ENCODE results near the gene SRGAP1. TPM values are rescaled to one million over a fixed set of nuclear protein-coding genes. Genes with fewer than 3 reads are reported as not detected.

The SRGAP1 gene
- polyA plus RNA-seq (2013, experiment 1 of 2): 2.6 TPM
- 2.2 TPM for polyA plus RNA-seq (2013, experiment 2 of 2)

DNA sequence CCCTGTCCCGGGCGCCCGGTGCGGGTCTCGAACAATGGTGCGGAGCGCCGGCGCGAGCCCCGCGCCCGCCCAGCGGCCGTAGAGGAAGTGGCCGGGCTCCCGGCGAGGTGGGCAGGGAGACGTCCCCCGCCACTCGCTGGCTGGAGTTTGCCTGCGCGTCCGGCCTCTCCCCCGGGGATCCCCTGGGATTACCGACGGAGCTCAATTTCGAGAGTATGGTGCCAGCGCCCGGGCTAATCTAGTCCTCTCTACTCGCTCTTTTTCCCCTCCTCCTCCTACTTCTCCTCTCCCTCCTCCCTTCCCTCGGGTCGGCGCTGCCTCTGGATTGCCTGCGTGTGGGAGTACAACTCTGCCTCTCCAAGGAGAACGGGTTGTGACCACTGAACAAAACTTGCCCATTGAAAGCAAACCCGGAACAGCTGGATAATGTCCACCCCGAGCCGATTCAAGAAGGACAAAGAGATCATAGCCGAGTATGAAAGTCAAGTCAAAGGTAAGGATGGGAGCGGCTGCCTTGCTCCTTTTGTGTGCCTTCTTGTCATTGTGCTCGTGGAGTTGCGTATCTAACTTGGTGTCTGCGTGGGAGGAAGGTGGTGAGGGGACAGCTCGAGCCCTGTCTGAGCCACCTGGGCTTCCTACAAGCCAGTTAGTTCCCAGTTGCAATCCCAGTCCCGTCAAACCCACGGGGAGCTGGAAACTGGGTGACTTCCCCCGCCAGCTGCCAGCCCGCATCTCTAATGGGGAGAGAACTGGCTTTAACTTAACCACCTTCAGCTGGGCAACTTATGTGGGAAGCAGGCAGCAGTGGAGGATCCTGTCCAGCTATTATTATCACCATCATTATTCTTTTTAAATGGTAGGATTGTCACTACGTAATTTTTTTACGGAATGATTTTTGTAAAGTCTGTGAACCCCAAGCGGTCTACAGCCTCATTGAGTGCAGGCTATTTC is at the start of gene SRGAP1:
Gene SRGAP1 (plus strand): TSS at position 310 of the 951 bp plus-strand sequence. CDS start 117 bp downstream, at position 427.
- WGBS, 2 donors (ENCODE audit: extremely low coverage in 2 of 2, insufficient read length in 2 of 2, insufficient replicate concordance in 1 of 2): no CpG with 5 or more reads among the region's 52 CpGs
- no peak within 1 kb of the TSS for H4K8ac ChIP-seq (ENCODE audit: low read depth, low read length)
- no peak within 1 kb of the TSS for H3K4ac ChIP-seq (ENCODE audit: low read length)
- peak within 1 kb of the TSS; percentile 99 for H3K14ac ChIP-seq (ENCODE audit: low read length)
- H3K23ac ChIP-seq (ENCODE audit: low read depth, low read length, poor library complexity): peak within 1 kb of the TSS; percentile 86
- H2BK120ac ChIP-seq (ENCODE audit: low read depth, low read length): peak within 1 kb of the TSS; percentile 67
- DNase-seq (ENCODE audit: low spot score): peak; percentile 51
- peaks cover 2 to 6% of the 10 kb centered on the region in 2 donors for H3K4me1 ChIP-seq (ENCODE audit: control insufficient read depth in 2 of 2, insufficient read depth in 1 of 2, low read depth in 1 of 2, low read length in 2 of 2)
- H3K9me3 ChIP-seq (replicated peaks in 1 of 2; ENCODE audit: control insufficient read depth in 2 of 2, insufficient read depth in 1 of 2, low read depth in 1 of 2, low read length in 2 of 2): no peaks in the 10 kb centered on the region
- peak within 1 kb of the TSS; percentile 67 for H3K27ac ChIP-seq (replicated peaks; ENCODE audit: low read length)
- H3K4me2 ChIP-seq (ENCODE audit: insufficient read depth, low read length, poor library complexity, severe bottlenecking): peak within 1 kb of the TSS; percentile 71
- H3K27me3 ChIP-seq (ENCODE audit: control insufficient read depth in 3 of 3, insufficient read depth in 3 of 3, low read depth in 1 of 3, low read length in 3 of 3): no peaks in the 10 kb centered on the region
- H2BK5ac ChIP-seq (ENCODE audit: low read length): peak within 1 kb of the TSS; percentile 68
- H3K79me1 ChIP-seq (ENCODE audit: low read depth, low read length): no peaks in the 10 kb centered on the region
- H2BK15ac ChIP-seq (ENCODE audit: low read length): peak within 1 kb of the TSS; percentile 92
- H2AK5ac ChIP-seq (ENCODE audit: low read depth, low read length): no peak within 1 kb of the TSS
- H3K18ac ChIP-seq (ENCODE audit: low read length): peak within 1 kb of the TSS; percentile 100
- peak within 1 kb of the TSS; percentile 77 to 93 for H3K4me3 ChIP-seq (ENCODE audit: low read length in 2 of 2)
- H2AFZ ChIP-seq (ENCODE audit: low read length): peak within 1 kb of the TSS; percentile 99
- peak within 1 kb of the TSS; percentile 98 for H3K9ac ChIP-seq (ENCODE audit: low read depth, low read length, poor library complexity)
- no peak within 1 kb of the TSS for H4K91ac ChIP-seq (ENCODE audit: low read depth, low read length, poor library complexity)
- H3K36me3 ChIP-seq (replicated peaks in 1 of 2; ENCODE audit: control insufficient read depth in 2 of 2, insufficient read depth in 2 of 2, low read length in 2 of 2): no peaks in the 10 kb centered on the region
- H2BK12ac ChIP-seq (ENCODE audit: low read length): peak within 1 kb of the TSS; percentile 52

- H2BK12ac ChIP-seq (ENCODE audit: low read length): no peak overlapping the region
Observed at GRCh38 chr12:63795032-63795687, 49.3 kb upstream of the SRGAP1 start.

DNA sequence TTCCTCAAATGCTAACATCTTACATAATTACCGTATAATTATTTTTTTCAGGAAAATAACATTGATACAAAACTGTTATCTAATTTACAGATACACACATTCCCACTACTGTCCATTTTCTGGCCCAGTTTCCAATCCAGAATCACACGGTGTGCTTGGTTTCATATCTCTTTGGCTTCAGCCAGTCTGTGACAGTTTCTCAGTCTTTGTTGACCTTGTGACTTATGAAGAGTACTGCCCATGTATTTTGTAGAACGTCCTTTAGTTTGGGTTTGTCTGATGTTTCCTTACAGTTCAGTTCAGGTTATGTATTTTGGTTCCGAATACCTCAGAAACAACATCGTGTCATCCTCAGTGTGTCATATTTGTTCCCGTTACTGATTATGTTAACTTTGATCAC is 48.6 kb upstream of the SRGAP1 start:
- 100% methylated on average over 1 of the region's 6 CpGs; no CpG with 5 or more reads in 1 of the 2 donors for WGBS, 2 donors (ENCODE audit: extremely low coverage in 2 of 2, insufficient read length in 2 of 2, insufficient replicate concordance in 1 of 2)

More at GRCh38 chr12:63795032-63795687, 49.3 kb upstream of the SRGAP1 start:
- no peak overlapping the region for H3K4ac ChIP-seq (ENCODE audit: low read length)
- no peak for DNase-seq (ENCODE audit: low spot score)
- no peak overlapping the region for H4K91ac ChIP-seq (ENCODE audit: low read depth, low read length, poor library complexity)
- no peaks in the 10 kb centered on the region for H3K27me3 ChIP-seq (ENCODE audit: control insufficient read depth in 3 of 3, insufficient read depth in 3 of 3, low read depth in 1 of 3, low read length in 3 of 3)
- H3K79me1 ChIP-seq (ENCODE audit: low read depth, low read length): no peaks in the 10 kb centered on the region
- no peak overlapping the region for H2AFZ ChIP-seq (ENCODE audit: low read length)
- H3K9me3 ChIP-seq (replicated peaks in 1 of 2; ENCODE audit: control insufficient read depth in 2 of 2, insufficient read depth in 1 of 2, low read depth in 1 of 2, low read length in 2 of 2): peaks cover 0 to 2% of the 10 kb centered on the region in 2 donors
- H4K8ac ChIP-seq (ENCODE audit: low read depth, low read length): no peak overlapping the region
- H3K23ac ChIP-seq (ENCODE audit: low read depth, low read length, poor library complexity): no peak overlapping the region
- H2BK15ac ChIP-seq (ENCODE audit: low read length): no peak overlapping the region
- H3K9ac ChIP-seq (ENCODE audit: low read depth, low read length, poor library complexity): no peak overlapping the region
- H2BK5ac ChIP-seq (ENCODE audit: low read length): no peak overlapping the region
- no peak overlapping the region for H3K18ac ChIP-seq (ENCODE audit: low read length)
- no peak overlapping the region for H3K14ac ChIP-seq (ENCODE audit: low read length)
- H3K4me3 ChIP-seq (ENCODE audit: low read length in 2 of 2): peak overlapping the region in 1 of 2 donors; percentile 41
- H3K36me3 ChIP-seq (replicated peaks in 1 of 2; ENCODE audit: control insufficient read depth in 2 of 2, insufficient read depth in 2 of 2, low read length in 2 of 2): peaks cover 3 to 32% of the 10 kb centered on the region in 2 donors
- H3K4me1 ChIP-seq (ENCODE audit: control insufficient read depth in 2 of 2, insufficient read depth in 1 of 2, low read depth in 1 of 2, low read length in 2 of 2): no peaks in the 10 kb centered on the region
- no peak overlapping the region for H2BK120ac ChIP-seq (ENCODE audit: low read depth, low read length)
- no peak overlapping the region for H3K4me2 ChIP-seq (ENCODE audit: insufficient read depth, low read length, poor library complexity, severe bottlenecking)
- no CpG with 5 or more reads among the region's 10 CpGs for WGBS, 2 donors (ENCODE audit: extremely low coverage in 2 of 2, insufficient read length in 2 of 2, insufficient replicate concordance in 1 of 2)
- no peak overlapping the region for H2AK5ac ChIP-seq (ENCODE audit: low read depth, low read length)
- no peak overlapping the region for H3K27ac ChIP-seq (replicated peaks; ENCODE audit: low read length)

More for the DNA sequence above, 48.6 kb upstream of the SRGAP1 start:
- H3K27me3 ChIP-seq (ENCODE audit: control insufficient read depth in 3 of 3, insufficient read depth in 3 of 3, low read depth in 1 of 3, low read length in 3 of 3): no peaks in the 10 kb centered on the region
- no peak overlapping the region for H2AK5ac ChIP-seq (ENCODE audit: low read depth, low read length)
- no peak overlapping the region for H2BK12ac ChIP-seq (ENCODE audit: low read length)
- no peak overlapping the region for H3K9ac ChIP-seq (ENCODE audit: low read depth, low read length, poor library complexity)
- H3K79me1 ChIP-seq (ENCODE audit: low read depth, low read length): no peaks in the 10 kb centered on the region
- no peak overlapping the region for H4K8ac ChIP-seq (ENCODE audit: low read depth, low read length)
- no peak overlapping the region for H2BK120ac ChIP-seq (ENCODE audit: low read depth, low read length)
- H2AFZ ChIP-seq (ENCODE audit: low read length): no peak overlapping the region
- peaks cover 2 to 25% of the 10 kb centered on the region in 2 donors for H3K36me3 ChIP-seq (replicated peaks in 1 of 2; ENCODE audit: control insufficient read depth in 2 of 2, insufficient read depth in 2 of 2, low read length in 2 of 2)
- no peaks in the 10 kb centered on the region for H3K4me1 ChIP-seq (ENCODE audit: control insufficient read depth in 2 of 2, insufficient read depth in 1 of 2, low read depth in 1 of 2, low read length in 2 of 2)
- H3K9me3 ChIP-seq (replicated peaks in 1 of 2; ENCODE audit: control insufficient read depth in 2 of 2, insufficient read depth in 1 of 2, low read depth in 1 of 2, low read length in 2 of 2): peaks cover 0 to 2% of the 10 kb centered on the region in 2 donors
- H3K27ac ChIP-seq (replicated peaks; ENCODE audit: low read length): no peak overlapping the region
- no peak overlapping the region for H3K14ac ChIP-seq (ENCODE audit: low read length)
- H2BK5ac ChIP-seq (ENCODE audit: low read length): no peak overlapping the region
- no peak overlapping the region for H3K4me3 ChIP-seq (ENCODE audit: low read length in 2 of 2)
- H3K4me2 ChIP-seq (ENCODE audit: insufficient read depth, low read length, poor library complexity, severe bottlenecking): no peak overlapping the region
- DNase-seq (ENCODE audit: low spot score): no peak
- no peak overlapping the region for H3K23ac ChIP-seq (ENCODE audit: low read depth, low read length, poor library complexity)
- no peak overlapping the region for H3K18ac ChIP-seq (ENCODE audit: low read length)
- no peak overlapping the region for H3K4ac ChIP-seq (ENCODE audit: low read length)
- H2BK15ac ChIP-seq (ENCODE audit: low read length): no peak overlapping the region
- H4K91ac ChIP-seq (ENCODE audit: low read depth, low read length, poor library complexity): no peak overlapping the region

Measured in neuronal stem cell (in vitro differentiated cells).